ENCODE results near the gene RIN3.
A peak's percentile ranks its signal among the peaks of the same experiment; 100 is the strongest.

RIN3 gene

GRCh38 chr14:92649934-92650545, 136.5 kb downstream of the RIN3 start:
- DNase-seq (ENCODE audit: low read depth, low spot score) = no peak

DNA sequence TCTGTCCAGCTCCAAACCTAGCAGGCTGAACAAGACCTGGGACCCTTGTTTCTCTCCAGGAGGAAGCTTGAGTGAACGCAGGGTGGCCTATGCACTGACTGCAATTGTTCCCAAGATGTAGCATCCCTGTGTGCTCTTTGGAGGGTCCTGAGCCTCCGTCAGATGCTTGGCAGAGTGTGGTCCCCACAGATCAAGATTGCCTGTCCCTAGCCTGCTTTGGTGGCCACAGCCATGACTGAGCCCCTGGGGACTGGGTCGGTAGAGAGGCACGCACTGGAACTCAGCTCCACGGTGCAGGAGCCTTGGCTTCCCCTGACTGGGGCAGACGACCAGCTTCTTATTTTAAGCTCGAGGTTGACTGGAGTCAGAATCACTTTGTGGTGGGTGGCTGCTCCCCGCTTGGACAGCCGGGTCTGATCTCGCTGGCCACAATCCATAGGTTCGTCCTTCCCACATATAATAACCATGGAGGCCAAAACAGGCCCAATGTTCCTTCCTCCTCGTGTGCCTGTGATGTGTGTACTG, 137.1 kb downstream of the RIN3 start:
- no peak for DNase-seq (ENCODE audit: low read depth, low spot score)

DNA sequence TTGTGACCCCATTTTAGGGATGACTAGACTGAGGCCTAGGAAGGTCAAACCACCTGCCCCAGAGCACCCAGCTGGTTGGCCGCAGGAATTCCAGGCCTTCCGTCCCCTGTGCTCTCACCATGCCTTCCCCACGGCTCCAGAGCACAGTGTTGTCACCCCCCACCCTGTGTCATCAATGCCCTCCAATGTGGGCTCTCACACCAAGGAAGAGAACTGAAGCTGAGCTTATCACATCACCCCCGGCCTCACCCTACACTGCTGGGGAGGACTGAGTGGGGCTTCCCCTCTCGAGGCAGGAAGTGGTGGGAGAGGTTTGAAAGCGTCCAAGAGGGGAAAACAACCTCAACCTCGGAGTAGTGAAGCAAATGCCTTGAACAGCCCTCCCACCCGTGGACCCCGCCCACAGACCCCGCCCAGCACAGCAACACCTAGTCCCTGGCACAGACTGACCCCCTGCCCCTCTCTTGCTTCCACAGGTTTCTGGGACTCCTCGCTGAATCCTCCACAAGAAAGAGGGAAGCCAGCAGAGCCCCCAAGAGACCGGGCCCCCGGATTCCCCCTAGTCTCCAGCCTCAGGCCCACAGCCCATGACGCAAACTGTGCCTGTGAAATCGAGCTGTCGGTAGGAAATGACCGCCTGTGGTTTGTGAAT, 137.7 kb downstream of the RIN3 start:
- DNase-seq (ENCODE audit: low read depth, low spot score) = peak; percentile 60

GRCh38 chr14:92651758-92652406, 138.3 kb downstream of the RIN3 start:
- DNase-seq (ENCODE audit: low read depth, low spot score) = no peak

DNA sequence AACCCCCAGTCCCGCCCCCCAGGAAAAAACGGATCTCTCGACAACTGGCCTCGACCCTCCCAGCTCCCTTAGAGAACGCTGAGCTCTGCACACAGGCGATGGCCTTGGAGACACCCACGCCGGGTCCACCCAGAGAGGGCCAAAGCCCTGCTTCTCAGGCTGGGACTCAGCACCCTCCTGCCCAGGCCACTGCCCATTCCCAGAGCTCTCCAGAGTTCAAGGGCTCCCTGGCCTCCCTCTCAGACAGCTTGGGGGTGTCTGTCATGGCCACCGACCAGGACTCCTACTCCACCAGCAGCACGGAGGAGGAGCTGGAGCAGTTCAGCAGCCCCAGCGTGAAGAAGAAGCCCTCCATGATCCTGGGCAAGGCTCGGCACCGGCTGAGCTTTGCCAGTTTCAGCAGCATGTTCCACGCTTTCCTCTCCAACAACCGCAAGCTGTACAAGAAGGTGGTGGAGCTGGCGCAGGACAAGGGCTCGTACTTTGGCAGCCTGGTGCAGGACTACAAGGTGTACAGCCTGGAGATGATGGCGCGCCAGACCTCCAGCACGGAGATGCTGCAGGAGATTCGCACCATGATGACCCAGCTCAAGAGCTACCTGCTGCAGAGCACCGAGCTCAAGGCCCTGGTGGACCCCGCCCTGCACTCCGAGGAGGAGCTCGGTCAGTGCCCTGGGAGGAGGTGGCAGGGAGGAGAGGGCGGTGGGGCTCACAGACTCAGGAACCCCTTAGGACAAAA, 139.0 kb downstream of the RIN3 start:
- DNase-seq (ENCODE audit: low read depth, low spot score) = no peak

DNA sequence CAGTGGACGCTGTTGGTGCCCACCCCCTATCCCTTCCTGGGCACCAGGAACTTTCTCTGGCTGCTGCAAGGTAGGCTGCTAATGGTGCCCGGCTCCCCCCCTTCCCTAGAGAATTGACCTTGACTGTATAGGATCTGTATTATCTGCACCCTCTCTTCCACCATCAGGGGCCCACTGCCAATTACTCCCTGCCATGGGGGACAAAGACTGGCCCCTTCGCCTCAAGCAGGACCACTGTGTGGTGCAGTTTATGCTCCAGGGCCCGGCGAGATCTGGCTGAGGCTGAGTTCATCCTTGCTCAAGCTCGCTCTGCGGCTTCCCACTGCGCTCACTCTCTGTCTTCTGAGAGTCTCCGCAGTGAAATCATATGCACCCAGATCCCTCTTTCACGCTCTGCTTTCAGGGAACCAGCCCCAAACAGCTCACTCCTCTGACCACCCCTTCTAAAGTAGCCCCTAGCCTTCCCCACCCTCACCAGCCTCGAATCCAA, 139.6 kb downstream of the RIN3 start:
- no peak for DNase-seq (ENCODE audit: low read depth, low spot score)

DNA sequence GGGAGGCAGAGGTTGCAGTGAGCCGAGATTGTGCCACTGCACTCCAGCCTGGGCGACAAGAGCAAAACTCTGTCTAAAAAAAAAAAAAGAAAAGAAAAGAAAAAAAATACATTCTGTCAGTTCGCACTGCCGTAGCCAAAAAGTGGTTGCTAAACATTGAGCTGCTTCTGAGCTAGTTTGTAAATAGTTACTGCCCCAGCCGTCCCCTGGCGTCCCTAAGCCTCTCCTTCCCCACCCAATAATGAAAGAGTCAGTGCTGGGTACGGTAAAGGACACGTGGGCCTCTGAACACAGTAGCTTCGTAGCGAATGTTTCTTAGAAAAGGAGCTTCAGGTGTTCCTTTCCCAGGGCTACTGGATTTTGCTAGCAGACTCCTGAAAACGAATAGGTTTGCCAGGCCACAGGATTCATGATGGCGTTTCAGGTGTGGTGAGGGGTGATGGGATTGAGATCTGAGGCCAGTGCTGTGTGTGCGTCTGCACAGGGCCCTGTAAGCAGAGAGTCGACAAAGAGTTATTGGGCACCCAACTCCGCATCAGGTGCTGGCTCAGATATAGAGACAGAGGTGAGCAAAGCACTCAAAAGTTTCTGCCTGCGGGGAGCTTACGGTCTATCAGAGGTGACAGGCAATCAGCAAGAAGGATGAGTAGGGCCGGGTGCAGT, 140.8 kb downstream of the RIN3 start:
- DNase-seq (ENCODE audit: low read depth, low spot score) = no peak

GRCh38 chr14:92655419-92656201, 142.0 kb downstream of the RIN3 start:
- DNase-seq (ENCODE audit: low read depth, low spot score) = no peak

- DNase-seq (ENCODE audit: low read depth, low spot score) = no peak
Observed at GRCh38 chr14:92656306-92657081, 142.9 kb downstream of the RIN3 start.

DNA sequence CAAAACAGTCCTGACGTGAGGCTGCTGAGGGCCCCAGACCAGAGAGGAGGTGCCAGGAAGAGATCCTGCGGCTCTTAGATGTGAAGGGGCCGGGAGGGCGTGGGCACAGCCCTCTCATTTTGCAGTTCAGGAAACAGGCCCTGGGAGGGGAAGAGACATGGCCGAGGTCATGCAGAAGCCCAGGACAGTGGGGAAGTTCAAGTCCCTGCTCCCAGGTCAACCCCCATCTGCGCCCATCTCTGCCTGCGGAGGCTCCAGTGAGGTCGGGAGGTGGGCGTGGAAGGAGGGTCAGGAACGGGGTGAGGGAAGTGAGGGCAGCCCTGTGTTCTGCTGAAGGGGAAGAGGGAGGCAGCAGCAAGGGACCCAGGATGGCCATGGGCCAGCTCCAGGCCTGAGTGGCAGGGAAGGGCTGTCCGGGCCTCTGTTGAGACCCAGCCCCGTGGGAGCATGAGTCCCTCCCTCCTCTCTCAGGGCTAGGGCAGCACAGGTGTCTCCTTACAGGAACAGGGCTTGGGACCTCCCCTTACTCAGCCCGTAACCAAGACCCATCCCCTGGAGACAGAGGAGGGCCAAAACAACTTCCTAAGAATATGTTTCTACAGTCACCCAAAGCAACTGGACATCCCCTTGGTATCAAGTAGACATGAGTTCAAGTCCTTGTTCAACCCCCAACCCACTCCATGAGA, 144.0 kb downstream of the RIN3 start:
- DNase-seq (ENCODE audit: low read depth, low spot score) = no peak

DNA sequence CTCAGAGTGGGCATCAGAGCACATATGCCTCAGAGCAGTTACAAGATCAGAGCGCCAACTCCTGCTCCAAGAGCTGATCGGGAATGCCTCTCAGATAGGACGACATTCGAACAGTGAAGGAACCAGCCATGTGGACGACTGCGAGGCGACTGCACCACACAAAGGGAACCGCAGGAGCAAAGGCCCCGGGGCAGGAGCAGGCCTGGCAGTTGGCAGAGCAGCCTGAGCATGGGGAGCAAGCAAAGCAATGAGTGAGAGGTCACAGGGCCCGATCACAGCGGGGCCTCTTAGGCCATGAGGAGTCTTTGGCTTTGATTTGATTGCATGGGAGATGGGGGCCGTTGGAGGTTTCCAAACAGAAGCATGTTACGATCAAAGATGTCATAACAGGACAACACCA, 144.6 kb downstream of the RIN3 start:
- no peak for DNase-seq (ENCODE audit: low read depth, low spot score)

- DNase-seq (ENCODE audit: low read depth, low spot score) = no peak
Observed at GRCh38 chr14:92658684-92659083, 145.1 kb downstream of the RIN3 start.

DNA sequence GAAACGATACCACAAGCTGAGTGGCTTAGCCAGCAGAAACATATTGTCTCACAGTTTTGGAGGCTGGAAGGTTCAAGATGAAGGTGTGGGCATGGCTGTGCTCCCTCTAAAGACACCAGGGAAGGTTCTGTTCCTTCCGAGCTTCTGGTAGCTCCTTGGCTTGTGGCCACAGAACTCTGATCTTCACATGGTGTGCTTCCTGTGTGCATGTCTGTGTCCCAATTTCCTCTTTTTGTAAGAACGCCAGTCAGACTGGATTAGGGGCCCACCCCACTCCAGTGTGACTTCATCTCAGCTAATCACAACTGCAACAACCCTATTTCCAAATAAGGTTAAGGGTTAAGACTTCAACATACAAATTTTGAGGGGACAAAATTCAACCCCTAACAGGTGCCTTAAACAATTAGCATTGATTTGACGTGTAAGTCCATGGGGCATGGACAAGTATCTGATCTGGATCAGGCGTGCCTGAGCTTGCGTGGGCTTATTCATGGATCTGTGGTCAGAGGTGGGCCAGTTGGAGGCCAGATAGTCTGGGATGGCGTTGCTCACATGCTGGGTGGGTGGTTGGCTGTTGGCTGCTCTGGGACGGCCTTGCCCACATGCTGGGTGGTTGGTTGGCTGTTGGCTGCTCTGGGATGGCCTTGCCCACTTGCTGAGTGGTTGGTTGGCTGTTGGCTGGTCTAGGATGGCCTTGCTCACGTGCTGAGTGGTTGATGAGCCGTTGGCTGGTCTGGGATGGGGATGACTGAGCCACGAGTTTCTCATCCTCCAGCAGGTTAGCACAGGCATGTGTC, 146.4 kb downstream of the RIN3 start:
- DNase-seq (ENCODE audit: low read depth, low spot score) = no peak

DNA sequence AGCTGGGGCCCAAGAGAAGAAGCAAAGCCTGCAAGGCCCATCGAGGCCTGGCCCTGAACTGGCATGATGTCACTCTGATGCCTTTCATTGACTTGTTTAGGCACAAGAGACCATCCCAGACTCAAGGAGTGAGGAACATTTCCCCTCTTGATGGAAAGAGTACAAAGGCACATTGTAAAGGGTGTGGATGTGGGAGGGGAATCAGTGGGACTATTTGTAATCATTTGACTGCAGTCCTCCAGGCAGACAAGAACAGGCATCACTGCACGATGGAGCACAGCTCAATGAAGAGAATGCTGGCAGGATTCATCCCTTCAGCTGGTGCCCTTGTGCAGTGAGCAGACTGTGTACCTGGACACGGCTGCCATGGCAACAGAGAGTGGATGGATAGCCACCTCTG, 147.0 kb downstream of the RIN3 start:
- no peak for DNase-seq (ENCODE audit: low read depth, low spot score)

- DNase-seq (ENCODE audit: low read depth, low spot score) = no peak
Observed at GRCh38 chr14:92663049-92663448, 149.5 kb downstream of the RIN3 start.

GRCh38 chr14:92665661-92666110, 152.1 kb downstream of the RIN3 start:
- no peak for DNase-seq (ENCODE audit: low read depth, low spot score)

- DNase-seq (ENCODE audit: low read depth, low spot score) = no peak
Observed at GRCh38 chr14:92666251-92666650, 152.7 kb downstream of the RIN3 start.

DNA sequence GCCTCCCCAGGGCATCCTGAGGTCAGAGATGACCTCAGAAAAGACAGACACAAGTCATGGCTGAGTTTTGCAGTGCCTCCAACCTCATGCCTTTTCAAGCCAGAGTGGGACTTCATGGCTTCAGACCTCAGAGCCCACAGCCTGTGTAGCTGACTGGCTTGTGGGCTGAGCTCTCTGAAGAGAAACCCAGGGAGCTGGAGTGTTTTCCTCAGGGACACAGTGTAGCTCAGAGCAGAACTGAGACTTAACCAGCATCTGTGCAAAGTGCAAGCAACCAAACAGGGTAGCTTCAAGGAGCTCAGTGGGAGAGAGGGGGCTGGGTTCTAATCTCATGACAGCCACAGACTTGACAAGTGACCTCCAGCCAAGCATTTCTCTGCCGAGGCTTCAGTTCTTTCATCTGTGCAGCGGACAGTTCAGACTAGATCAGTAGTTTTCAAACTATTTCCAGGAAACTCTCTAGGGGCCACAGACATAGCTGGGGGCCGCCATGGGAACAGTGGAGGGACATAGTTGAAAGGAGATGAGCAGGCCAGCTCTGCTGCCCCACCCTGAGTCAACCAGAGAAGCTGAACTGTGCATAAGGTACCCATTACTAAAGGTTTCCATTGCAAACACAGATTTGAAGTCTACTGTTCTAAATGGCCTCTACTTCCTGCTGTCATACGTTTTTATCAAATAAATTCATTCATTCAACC, 154.8 kb downstream of the RIN3 start:
- no peak for DNase-seq (ENCODE audit: low read depth, low spot score)
